Mesenchymal stem cell (in vitro differentiated cells and primary cell): ENCODE measurements around the gene NPIPA1.
"Not testable (repeated sequence)": the region's sequence is repeated elsewhere in the genome, so short reads cannot be mapped to it uniquely, and the experiment has no call there.

ENCODE experiments used
- DNase-seq: peaks from one replicate; pipeline ENCODE4 v3.0.0-alpha.2; 2013
- H2AFZ ChIP-seq: one replicate; pipeline ENCODE4 v1.6.1; 2013; ENCODE audit warnings: low read depth, mild to moderate bottlenecking, control low read depth, inconsistent platforms, low read length, moderate library complexity
- H2AK5ac ChIP-seq: 2 replicates; pipeline ENCODE4 v1.6.1; 2013; ENCODE audit warnings: low read length, moderate library complexity, mild to moderate bottlenecking, inconsistent platforms; ENCODE audit not compliant: severe bottlenecking
- H2BK120ac ChIP-seq: one replicate; pipeline ENCODE4 v1.6.1; 2013; ENCODE audit warnings: low read depth, mild to moderate bottlenecking, inconsistent platforms, low read length, moderate library complexity
- H2BK12ac ChIP-seq, 2 experiments: one replicate each; pipeline ENCODE4 v1.6.1; 2013; ENCODE audit warnings: inconsistent platforms in 2 of 2, low read length in 2 of 2, mild to moderate bottlenecking in 2 of 2, moderate library complexity in 2 of 2, control low read depth in 1 of 2
- H2BK15ac ChIP-seq: one replicate; pipeline ENCODE4 v1.6.1; 2013; ENCODE audit warnings: mild to moderate bottlenecking, low read depth, inconsistent platforms; ENCODE audit not compliant: poor library complexity, severe bottlenecking
- H2BK5ac ChIP-seq: 2 replicates; pipeline ENCODE4 v1.6.1; 2013; ENCODE audit warnings: low read depth, mild to moderate bottlenecking, low read length, control low read depth, inconsistent platforms; ENCODE audit not compliant: poor library complexity, severe bottlenecking
- H3K14ac ChIP-seq, 2 experiments: one replicate each; pipeline ENCODE4 v1.6.1; 2013; ENCODE audit warnings: inconsistent platforms in 2 of 2, low read length in 2 of 2, control low read depth in 1 of 2, mild to moderate bottlenecking in 1 of 2, moderate library complexity in 1 of 2
- H3K18ac ChIP-seq, 2 experiments: one replicate each; pipeline ENCODE4 v1.6.1; 2013; ENCODE audit warnings: inconsistent platforms in 2 of 2, low read length in 2 of 2, control low read depth in 1 of 2, low read depth in 1 of 2, mild to moderate bottlenecking in 1 of 2
- H3K23ac ChIP-seq, 2 experiments: one replicate each; pipeline ENCODE4 v1.6.1; 2013; ENCODE audit warnings: inconsistent platforms in 2 of 2, low read length in 2 of 2, mild to moderate bottlenecking in 2 of 2, moderate library complexity in 2 of 2, control low read depth in 1 of 2
- H3K27ac ChIP-seq: 2 replicates; pipeline ENCODE4 v1.5.1; 2013; ENCODE audit warnings: mild to moderate bottlenecking, moderate library complexity, low read length, control low read depth, inconsistent platforms; ENCODE audit not compliant: poor library complexity, severe bottlenecking
- H3K27me3 ChIP-seq, 2 experiments: 2 replicates each; pipeline versions ENCODE4 v1.6.1 to v1.7.0; 2013; ENCODE audit warnings: low read length in 2 of 2, mild to moderate bottlenecking in 2 of 2, moderate library complexity in 2 of 2, control low read depth in 1 of 2, inconsistent platforms in 1 of 2; ENCODE audit not compliant: control insufficient read depth in 1 of 2, insufficient read depth in 1 of 2
- H3K36me3 ChIP-seq, 2 experiments: 2 replicates each; pipeline versions ENCODE4 v1.6.1 to v1.7.0; 2013; ENCODE audit warnings: low read length in 2 of 2, control low read depth in 1 of 2, inconsistent platforms in 1 of 2, low read depth in 1 of 2, mild to moderate bottlenecking in 1 of 2; ENCODE audit not compliant: insufficient read depth in 2 of 2, control insufficient read depth in 1 of 2
- H3K4ac ChIP-seq, 2 experiments: one replicate each; pipeline ENCODE4 v1.6.1; 2013; ENCODE audit warnings: inconsistent platforms in 2 of 2, low read length in 2 of 2, mild to moderate bottlenecking in 2 of 2, moderate library complexity in 2 of 2, control low read depth in 1 of 2, low read depth in 1 of 2
- H3K4me1 ChIP-seq: 2 replicates; pipeline ENCODE4 v1.6.1; 2013; ENCODE audit warnings: low read depth, low read length, control low read depth; ENCODE audit not compliant: control insufficient read depth, insufficient read depth
- H3K4me2 ChIP-seq: 2 replicates; pipeline ENCODE4 v1.6.1; 2013; ENCODE audit warnings: low read length, mild to moderate bottlenecking, inconsistent platforms; ENCODE audit not compliant: poor library complexity, severe bottlenecking
- H3K4me3 ChIP-seq, 2 experiments: 2 replicates each; pipeline versions ENCODE4 v1.5.1 to v1.7.0; 2013; ENCODE audit warnings: low read length in 2 of 2, mild to moderate bottlenecking in 2 of 2, control low read depth in 1 of 2, low read depth in 1 of 2; ENCODE audit not compliant: insufficient read depth in 1 of 2
- H3K79me1 ChIP-seq: replicated peaks from 2 replicates; pipeline ENCODE4 v1.6.1; 2013; ENCODE audit warnings: mild to moderate bottlenecking, control low read depth, low read length, inconsistent platforms; ENCODE audit not compliant: poor library complexity, severe bottlenecking
- H3K9ac ChIP-seq: 2 replicates; pipeline ENCODE4 v1.7.0; 2013; ENCODE audit warnings: mild to moderate bottlenecking, low read length, moderate library complexity
- H3K9me3 ChIP-seq: 2 replicates; pipeline ENCODE4 v1.7.0; 2013; ENCODE audit warnings: mild to moderate bottlenecking, low read length; ENCODE audit not compliant: control insufficient read depth
- H4K8ac ChIP-seq: one replicate; pipeline ENCODE4 v1.6.1; 2013; ENCODE audit warnings: inconsistent platforms, mild to moderate bottlenecking, low read length, moderate library complexity
- H4K91ac ChIP-seq: one replicate; pipeline ENCODE4 v1.6.1; 2013; ENCODE audit warnings: mild to moderate bottlenecking, low read length, inconsistent platforms
- WGBS: methylation state at CpG from one replicate; pipeline ENCODE4 v1.1.7; 2013; ENCODE audit warnings: mixed read lengths; 5-methylcytosine and 5-hydroxymethylcytosine counted together

Gene NPIPA1

GRCh38 chr16:14924359-14924758, 12.9 kb upstream of the NPIPA1 start:
- not testable (repeated sequence) for H3K14ac ChIP-seq, H3K18ac ChIP-seq, H3K4me1 ChIP-seq, DNase-seq, H2BK15ac ChIP-seq, H3K23ac ChIP-seq, H3K27me3 ChIP-seq, H3K4me3 ChIP-seq, H3K27ac ChIP-seq, H3K36me3 ChIP-seq, H2BK5ac ChIP-seq, H4K8ac ChIP-seq, H2BK12ac ChIP-seq, H2AFZ ChIP-seq, H2AK5ac ChIP-seq, H3K9ac ChIP-seq, H3K79me1 ChIP-seq, H3K9me3 ChIP-seq, H2BK120ac ChIP-seq, H3K4ac ChIP-seq, H3K4me2 ChIP-seq, H4K91ac ChIP-seq
- no CpG with 5 or more reads among the region's 17 CpGs for WGBS

GRCh38 chr16:14924982-14925381, 12.3 kb upstream of the NPIPA1 start:
- not testable (repeated sequence) for H4K8ac ChIP-seq, DNase-seq, H3K4me3 ChIP-seq, H3K4ac ChIP-seq, H3K9ac ChIP-seq, H2BK120ac ChIP-seq, H3K79me1 ChIP-seq, H3K9me3 ChIP-seq, H3K4me1 ChIP-seq, H4K91ac ChIP-seq, H2AFZ ChIP-seq, H3K27ac ChIP-seq, H3K23ac ChIP-seq, H2BK15ac ChIP-seq, H3K18ac ChIP-seq, H3K36me3 ChIP-seq, H3K27me3 ChIP-seq, H2BK5ac ChIP-seq, H3K4me2 ChIP-seq, H2AK5ac ChIP-seq, H3K14ac ChIP-seq, H2BK12ac ChIP-seq
- WGBS, result no CpG with 5 or more reads among the region's 18 CpGs

GRCh38 chr16:14928064-14928714, 9.1 kb upstream of the NPIPA1 start:
- not testable (repeated sequence) for H3K27me3 ChIP-seq, H3K18ac ChIP-seq, H3K79me1 ChIP-seq, H3K36me3 ChIP-seq, H2BK12ac ChIP-seq, H3K9ac ChIP-seq, H3K4ac ChIP-seq, H4K8ac ChIP-seq, H3K14ac ChIP-seq, H3K4me2 ChIP-seq, H2BK15ac ChIP-seq, H2AK5ac ChIP-seq, H3K4me3 ChIP-seq, H2AFZ ChIP-seq, H3K27ac ChIP-seq, H2BK5ac ChIP-seq, H3K9me3 ChIP-seq, H3K23ac ChIP-seq, H3K4me1 ChIP-seq, H2BK120ac ChIP-seq, H4K91ac ChIP-seq
- no CpG with 5 or more reads among the region's 31 CpGs for WGBS
- DNase-seq, result peak; percentile 13

- H3K36me3 ChIP-seq, H3K27me3 ChIP-seq, H4K91ac ChIP-seq, H2AFZ ChIP-seq, H4K8ac ChIP-seq, H2BK120ac ChIP-seq, H2BK12ac ChIP-seq, H2BK5ac ChIP-seq, H2BK15ac ChIP-seq, H3K4me3 ChIP-seq, H3K4me1 ChIP-seq, H3K14ac ChIP-seq, H3K4ac ChIP-seq, H3K9me3 ChIP-seq, H3K27ac ChIP-seq, DNase-seq, H3K79me1 ChIP-seq, H3K23ac ChIP-seq, H3K9ac ChIP-seq, H2AK5ac ChIP-seq, H3K18ac ChIP-seq, H3K4me2 ChIP-seq: not testable (repeated sequence)
- no CpG with 5 or more reads among the region's 26 CpGs for WGBS
Observed at GRCh38 chr16:14929176-14929575, 8.1 kb upstream of the NPIPA1 start.
